GM12874 (cell line): ENCODE data around the gene ATXN1.
A peak's percentile ranks its signal among the peaks of the same experiment; 100 is the strongest.

Source experiments
- CTCF ChIP-seq: IDR thresholded peaks from 2 replicates; pipeline ENCODE4 v1.5.1; 2011; ENCODE audit warnings: low read depth, mild to moderate bottlenecking, control low read depth, low read length, moderate library complexity; ENCODE audit not compliant: insufficient read depth

ATXN1 gene

GRCh38 chr6:16712931-16713484 lies 48.3 kb downstream of the ATXN1 start:
- peak; percentile 53; the same call in 1 of the 2 replicates for TF ChIP-seq CTCF

DNA sequence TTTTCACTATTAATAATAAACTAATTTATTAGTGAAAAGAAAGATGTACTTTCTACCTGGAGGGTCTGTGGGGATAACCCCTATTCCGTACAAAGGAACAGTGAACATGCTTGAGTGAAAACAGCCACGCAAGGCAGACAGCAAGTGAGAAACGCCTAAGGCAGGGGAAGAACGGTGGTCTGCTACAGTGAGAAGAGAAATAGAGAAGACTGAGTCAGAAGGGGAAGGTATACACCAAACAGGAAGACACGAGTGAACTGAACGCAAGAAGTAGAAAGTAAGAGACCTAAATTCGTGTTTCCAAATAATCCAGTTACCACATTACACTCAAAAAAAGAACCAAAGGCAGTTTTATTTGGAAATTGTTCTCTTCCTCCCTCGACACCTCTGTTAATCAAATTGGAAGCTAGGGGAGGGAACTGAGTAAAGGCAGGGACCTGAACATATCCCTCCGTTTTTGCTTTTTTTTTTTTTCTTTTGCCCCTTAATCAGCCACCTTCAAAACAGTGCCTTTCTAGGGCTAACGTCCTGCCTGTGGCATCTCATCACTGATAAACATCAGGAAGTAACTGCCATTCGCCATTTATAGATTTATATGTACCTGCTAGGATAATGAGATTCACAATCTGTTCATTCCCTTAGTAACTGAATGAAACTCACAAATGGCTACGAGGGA lies 48.9 kb downstream of the ATXN1 start:
- TF ChIP-seq CTCF: no peak

DNA sequence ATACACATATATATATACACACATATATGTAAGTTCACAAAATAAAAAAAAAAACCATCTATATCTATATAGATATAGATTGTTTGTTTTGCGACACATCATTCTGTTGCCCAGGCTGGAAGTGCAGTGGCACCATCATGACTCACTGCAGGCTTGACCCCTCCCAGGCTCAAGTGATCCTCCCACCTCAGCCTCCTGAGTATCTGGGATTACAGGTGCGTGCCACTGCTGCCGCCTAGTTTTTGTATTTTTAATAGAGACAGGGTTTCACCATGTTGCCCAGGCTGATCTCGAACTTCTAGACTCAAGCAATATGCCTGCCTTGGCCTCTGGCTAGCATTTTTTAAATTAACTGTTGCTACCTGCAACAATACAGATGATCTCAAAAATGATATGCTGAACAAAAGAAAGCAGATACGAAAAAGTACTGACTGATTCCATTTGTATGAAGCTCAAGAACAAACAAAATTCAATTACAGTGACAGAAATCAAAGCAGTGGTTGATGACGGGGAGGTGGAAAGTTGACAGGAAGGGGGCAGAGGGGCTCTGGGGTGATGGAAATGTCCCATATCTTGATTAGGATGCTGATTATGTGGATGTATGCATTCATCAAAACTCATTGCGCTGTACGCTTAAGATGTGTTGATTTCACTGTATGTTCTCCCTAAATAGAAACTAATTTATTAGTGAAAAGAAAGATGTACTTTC lies 49.6 kb downstream of the ATXN1 start:
- TF ChIP-seq CTCF: no peak

GRCh38 chr6:16706911-16707783 lies 54.1 kb downstream of the ATXN1 start:
- no peak for TF ChIP-seq CTCF

GRCh38 chr6:16706029-16706428 lies 55.2 kb downstream of the ATXN1 start:
- no peak for TF ChIP-seq CTCF

- no peak for TF ChIP-seq CTCF
Observed at GRCh38 chr6:16705081-16705993, 55.9 kb downstream of the ATXN1 start.
